Right ventricle myocardium inferior (tissue), 1 donor: ENCODE results near the gene FBLIM1. TPM values are rescaled to one million over a fixed set of nuclear protein-coding genes. Genes with fewer than 3 reads are reported as not detected.

Experiments
- ATAC-seq: fragments of 200-7000 bp; cut with Tn5 transposase; one replicate; pipeline ENCODE4 v1.9.1; 2020; ENCODE audit warnings: mild to moderate bottlenecking, moderate library complexity
- DNase-seq: peaks from one replicate; pipeline ENCODE4 v3.0.0; 2021; ENCODE audit errors: missing footprints
- intact Hi-C: fragments of 100-400 bp; cut with DNase I; formaldehyde crosslinking; loops from one replicate; pipeline ENCODE4 v1.11.0; 2022
- total RNA-seq: library from RNA; stranded (reverse); fragmentation: NEBNext Ultra II Directional; extraction: Animal tissue kit (Norgen Biotek cat#: 25700); gene quantifications from one replicate; pipeline ENCODE4 v1.2.1, GENCODE V29; 2021
- donor health status: DM: no; HTN: yes; CAD: no; lungs with severe emphysema.

FBLIM1 gene
- total RNA-seq, 1 donor from 2014 or later, result 97.6 TPM

DNA sequence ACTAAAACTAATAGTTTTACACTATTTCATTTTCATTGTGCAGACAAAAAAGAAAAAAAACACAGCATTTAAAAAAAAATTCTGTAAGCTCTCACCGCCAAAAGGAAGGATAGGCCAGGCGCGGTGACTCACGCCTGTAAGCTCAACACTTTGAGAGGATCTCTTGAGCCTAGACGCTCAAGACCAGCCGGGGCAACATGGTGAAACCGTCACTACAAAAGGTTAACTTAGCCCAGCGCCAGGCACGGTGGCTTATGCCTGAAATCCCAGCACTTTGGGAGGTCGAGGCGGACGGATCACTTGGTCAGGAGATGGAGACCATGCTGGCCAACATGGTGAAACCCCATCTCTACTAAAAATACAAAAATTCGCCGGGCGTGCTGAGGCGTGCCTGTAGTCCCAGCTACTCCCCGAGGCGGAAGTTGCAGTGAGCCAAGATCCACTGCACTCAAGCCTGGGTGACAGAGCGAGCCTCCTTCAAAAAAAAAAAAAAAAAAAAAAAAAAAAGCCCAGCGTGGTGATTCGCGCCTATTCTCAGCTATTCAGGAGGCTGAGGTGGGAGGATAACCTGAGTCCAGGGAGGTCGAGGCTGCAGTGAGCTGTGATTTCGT, 74.6 kb downstream of the FBLIM1 start:
- intact Hi-C loops, result no loop called here
- peak; percentile 79 for DNase-seq
- no peak for ATAC-seq

DNA sequence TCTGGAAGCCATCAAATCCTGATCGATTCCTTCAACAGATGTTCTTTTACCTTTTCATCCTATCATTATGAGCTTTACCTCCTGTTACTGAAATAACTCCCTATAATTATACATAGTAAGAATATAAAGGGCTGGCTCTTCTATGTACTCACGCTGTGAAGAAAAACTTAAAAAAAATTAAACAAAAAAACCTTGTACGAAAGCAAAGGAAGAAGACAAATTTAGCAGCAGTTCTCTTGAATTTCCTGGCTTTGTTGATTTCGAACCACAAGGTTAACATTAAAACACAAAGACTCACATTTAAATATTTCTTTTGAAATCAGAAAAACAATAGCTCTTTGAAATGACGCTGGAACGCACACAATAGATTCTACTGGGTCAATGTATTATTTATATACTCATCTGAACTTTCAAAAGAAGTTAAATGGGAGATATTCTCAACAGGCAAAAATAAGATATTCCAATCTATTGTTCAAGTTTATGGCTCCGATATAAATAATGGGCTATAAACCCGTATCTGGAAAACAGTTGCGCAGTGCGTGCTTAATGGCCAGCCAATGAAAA, 75.3 kb downstream of the FBLIM1 start:
- DNase-seq (no peak), ATAC-seq (no peak)
- intact Hi-C loops, result no loop called here

DNA sequence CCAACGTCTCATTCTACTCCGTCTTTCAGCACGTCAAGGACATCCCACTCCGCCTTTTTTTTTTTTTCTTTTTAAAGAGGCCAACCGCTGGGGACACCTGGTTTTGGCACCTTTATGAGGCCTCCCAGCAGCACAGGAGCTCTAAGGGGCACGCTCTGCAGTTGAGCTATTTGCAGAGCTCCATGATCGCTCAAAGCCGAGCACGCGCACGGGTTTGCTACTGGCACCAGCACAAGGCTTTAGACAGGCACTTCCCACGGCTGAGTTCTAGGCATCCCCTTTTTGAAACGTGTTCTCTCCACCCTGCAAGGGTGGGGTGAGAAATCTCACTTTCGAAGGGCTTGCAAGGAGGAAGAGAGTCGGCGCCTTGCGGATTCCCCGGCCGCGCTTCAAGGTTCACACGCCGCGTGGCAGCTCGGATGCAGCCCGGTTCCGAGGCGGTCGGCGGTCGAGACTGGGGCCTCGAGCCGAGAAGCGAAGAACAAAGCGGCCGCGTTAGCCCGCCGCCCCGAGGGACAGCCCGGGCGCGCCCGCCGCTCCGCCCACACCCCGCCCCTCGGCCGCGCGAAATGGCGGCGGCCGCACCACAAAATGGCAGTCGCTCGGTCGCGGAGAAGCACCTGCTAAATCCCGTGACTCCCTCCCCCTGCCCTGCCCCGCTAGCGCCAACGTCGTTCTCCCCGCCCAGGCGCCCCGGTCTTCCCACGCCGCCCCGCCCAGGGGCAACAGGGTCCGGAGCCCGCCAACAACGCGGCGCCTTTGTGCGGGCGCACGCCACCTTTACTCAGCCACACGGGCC, 76.0 kb downstream of the FBLIM1 start:
- intact Hi-C loops, result loop anchor here (1.0 kb wide), 1 partner anchor 13 kb away; the partner anchor contains the start of gene SPEN
- ATAC-seq (peak; percentile 85), DNase-seq (peak; percentile 94)

DNA sequence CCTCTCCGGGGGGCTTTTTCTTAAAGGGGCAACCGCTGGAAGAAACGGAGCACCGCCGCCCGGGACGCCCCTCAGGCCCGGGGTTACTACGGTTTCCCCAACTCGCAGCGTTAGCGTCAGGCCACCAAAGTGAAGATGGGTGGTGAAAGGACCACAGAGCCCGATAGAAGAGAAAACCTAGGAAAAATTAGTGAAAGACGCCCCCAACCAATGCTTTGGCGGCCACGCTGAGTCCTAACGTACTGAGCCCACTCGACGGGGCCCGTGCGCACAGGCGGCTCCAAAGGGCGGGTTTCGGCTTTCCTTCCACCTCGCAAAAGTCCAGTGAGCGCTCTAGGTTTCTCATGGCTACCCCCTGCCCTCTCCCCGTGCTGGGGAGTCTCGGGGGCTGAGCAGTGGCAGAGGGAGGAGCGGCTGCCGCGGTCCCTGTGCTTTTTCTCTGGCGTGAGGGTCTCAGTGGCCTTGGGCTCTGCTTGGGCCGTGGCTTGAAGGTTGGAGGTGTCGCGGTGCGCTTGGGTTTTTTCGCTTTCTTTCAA, 76.7 kb downstream of the FBLIM1 start:
- intact Hi-C loops, result loop anchor here (1.0 kb wide), 1 partner anchor 12 kb away; the partner anchor contains the start of gene SPEN
- peak; percentile 70 for DNase-seq
- ATAC-seq, result peak; percentile 20

DNA sequence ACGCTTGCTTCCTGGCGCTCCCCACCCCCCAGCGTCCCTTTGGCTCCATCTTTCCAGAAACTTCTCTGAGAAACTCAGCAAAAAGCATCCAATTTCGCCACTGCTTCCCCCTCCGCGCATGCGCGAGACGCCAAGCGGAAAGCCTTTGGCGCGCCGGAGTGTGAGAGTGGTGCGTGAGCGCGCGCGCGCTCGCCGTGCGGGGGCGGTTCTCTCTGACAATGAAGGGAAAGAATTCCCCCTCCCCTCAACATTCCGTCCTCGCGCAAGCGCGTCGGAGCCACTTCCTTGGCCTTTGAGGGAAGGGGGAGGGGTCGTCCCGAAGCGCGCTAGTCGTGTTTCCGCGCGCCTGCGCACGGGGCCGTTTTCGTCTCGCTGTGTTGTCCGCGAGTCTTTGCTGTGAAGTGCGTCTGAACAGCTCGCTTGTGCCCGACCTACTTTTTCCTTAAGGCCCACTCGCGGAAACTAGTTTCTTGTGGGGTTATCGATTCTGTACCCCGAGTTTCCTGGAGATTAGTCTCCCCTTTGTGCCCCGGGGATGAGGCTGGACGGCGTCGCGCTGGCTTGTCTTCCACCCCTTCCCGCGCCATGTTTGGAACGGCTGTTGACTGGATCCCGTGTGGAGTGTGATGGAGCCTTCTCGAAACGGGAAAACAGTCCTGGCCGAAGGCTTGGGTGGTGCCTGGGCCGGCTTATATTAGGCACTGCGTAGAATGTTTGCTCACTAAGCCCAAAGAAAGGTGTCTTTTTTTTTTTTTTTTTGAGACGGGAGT, 77.3 kb downstream of the FBLIM1 start:
- ATAC-seq (peak; percentile 91), DNase-seq (peak; percentile 100)
- intact Hi-C loops, result loop anchor here (1.0 kb wide), 1 partner anchor 11 kb away; the partner anchor contains the start of gene SPEN

Other genes with a start within 250 kb of the FBLIM1 start
- gene CASP9, start 234.6 kb upstream of the FBLIM1 start, total RNA-seq, result 11.2 TPM
- gene DNAJC16, start 231.9 kb upstream of the FBLIM1 start, total RNA-seq, result 14.6 TPM
- gene AGMAT, start 173.7 kb upstream of the FBLIM1 start, total RNA-seq, result 0.11 TPM
- 20.4 TPM for gene DDI2, start 141.3 kb upstream of the FBLIM1 start, total RNA-seq
- 91.4 TPM for gene PLEKHM2, start 74.5 kb upstream of the FBLIM1 start, total RNA-seq
- gene SLC25A34, start 22.5 kb upstream of the FBLIM1 start, total RNA-seq, result 57.2 TPM
- gene TMEM82, start 16.3 kb upstream of the FBLIM1 start, total RNA-seq, result not detected
- gene UQCRHL, start 48.9 kb downstream of the FBLIM1 start, total RNA-seq, result 6.2 TPM
- 21.4 TPM for gene SPEN, start 88.9 kb downstream of the FBLIM1 start, total RNA-seq
- gene ZBTB17, start 217.3 kb downstream of the FBLIM1 start, total RNA-seq, result 23.4 TPM
- gene SRARP, start 245.4 kb downstream of the FBLIM1 start, total RNA-seq, result 0.41 TPM